OCI-M2 (cell line): ENCODE measurements around the gene CORO2B.

ENCODE experiments used
- DNase-seq: peaks from one replicate; lab custom pipeline; 2025; ENCODE audit not compliant: unreplicated experiment; lab: John Stamatoyannopoulos, UW

Gene CORO2B

DNA sequence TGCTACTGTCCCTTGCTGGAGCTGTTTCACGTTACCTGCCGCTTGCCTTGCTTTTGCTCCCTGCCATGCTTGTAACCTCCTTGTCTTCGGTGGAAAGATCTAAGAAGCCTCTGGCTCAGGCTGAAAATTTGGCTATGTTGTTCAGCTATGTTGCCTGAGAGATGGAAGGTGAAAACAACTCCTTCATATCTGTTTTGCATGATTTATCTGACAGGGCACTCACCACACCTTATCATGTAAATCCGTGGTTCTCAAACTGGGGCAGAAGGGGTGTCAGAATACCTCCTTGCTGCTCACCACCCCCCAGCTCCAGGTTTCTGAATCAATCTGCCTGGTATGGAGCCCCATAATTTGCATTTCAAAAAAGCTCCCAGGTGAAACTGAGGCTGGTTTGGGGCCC is 6.5 kb upstream of the CORO2B start:
- DNase-seq, result no peak

DNA sequence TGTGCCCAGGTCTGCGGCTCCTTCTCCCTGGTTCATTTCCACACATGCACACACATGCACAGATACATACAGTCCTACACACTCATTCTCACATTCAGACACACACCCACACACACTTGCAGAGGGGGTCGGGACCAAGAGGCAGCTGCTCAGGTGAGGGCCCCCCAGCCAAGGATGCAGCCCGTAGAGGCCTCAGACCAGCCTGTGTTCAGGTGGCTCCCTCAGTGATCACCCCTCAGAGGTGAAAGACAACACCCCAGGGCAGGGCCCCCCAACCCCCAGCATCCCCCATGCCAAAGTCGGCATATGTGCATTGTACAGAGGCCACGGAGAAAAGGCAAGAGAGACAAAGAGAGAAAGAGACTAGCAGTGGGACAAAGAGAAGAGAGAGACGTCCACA is 5.9 kb upstream of the CORO2B start:
- no peak for DNase-seq

DNA sequence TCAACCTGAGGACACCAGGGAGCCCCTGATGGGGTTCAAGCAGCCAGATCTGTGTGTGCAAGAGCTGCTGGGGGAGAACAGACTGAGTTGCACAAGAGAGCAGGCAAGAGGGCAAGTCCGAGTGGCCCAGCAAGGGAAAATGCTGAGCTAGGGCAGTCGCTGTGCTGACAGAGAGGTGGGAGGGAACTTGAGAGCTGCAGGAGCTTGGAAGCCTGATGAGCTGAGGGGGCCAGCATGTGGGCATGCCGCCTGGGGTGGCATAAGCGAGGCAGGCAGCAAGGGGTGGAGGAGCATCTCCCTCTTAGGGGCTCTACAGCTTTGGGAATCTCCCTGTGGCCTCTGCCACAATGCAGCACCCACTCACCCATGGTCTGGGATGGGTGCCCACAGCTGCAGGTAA is 4.7 kb upstream of the CORO2B start:
- no peak for DNase-seq

DNA sequence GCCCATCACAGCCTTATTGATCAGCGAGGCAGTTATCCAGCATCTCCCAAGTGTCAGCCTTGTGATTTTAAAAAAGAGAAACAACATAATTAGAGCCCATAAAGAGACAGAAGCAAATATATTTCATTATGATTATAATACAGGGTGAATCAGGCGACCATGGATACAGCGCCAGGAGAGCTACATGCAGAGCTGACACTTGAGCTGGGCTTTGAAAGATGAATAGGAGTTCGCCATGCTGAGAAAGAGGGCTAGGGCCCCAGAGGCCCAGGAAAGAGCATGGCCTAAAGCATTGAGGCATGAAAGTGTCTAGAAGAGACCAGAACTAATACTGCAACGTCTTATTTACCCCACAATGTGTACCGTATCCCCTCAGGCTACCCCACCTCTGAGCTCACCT is 4.2 kb upstream of the CORO2B start:
- DNase-seq, result no peak

DNA sequence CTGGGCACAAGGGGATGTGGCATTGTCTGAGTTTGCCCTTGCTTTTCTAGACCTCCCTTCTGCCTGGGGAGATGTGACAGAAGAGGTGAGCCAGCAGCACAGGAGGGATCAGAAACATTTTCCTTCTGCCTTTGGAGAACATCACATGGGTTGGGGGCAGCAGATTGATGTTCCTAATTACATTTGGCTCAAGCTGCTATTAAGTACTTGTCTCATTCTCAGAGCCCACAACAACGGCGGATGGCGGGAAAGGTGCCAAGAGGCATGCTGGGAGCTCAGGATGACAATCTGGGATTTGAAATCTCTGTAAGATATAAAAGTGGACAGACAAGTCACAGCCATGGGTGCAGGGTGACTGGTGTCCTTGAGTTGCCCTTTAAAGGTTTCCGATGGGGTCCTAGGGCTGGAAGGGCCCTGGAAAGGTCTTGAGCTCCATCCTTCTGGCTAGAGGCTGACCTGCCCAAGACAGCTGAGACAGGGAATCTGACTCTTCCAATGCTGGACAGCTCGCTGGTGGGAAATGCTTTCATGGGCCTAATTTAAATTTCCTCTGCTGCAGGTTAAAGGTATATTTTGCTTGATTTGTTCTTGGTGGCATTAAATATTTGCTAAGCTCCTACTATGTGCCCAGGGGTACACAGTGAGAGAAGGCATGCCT is 2.4 kb upstream of the CORO2B start:
- DNase-seq, result no peak

DNA sequence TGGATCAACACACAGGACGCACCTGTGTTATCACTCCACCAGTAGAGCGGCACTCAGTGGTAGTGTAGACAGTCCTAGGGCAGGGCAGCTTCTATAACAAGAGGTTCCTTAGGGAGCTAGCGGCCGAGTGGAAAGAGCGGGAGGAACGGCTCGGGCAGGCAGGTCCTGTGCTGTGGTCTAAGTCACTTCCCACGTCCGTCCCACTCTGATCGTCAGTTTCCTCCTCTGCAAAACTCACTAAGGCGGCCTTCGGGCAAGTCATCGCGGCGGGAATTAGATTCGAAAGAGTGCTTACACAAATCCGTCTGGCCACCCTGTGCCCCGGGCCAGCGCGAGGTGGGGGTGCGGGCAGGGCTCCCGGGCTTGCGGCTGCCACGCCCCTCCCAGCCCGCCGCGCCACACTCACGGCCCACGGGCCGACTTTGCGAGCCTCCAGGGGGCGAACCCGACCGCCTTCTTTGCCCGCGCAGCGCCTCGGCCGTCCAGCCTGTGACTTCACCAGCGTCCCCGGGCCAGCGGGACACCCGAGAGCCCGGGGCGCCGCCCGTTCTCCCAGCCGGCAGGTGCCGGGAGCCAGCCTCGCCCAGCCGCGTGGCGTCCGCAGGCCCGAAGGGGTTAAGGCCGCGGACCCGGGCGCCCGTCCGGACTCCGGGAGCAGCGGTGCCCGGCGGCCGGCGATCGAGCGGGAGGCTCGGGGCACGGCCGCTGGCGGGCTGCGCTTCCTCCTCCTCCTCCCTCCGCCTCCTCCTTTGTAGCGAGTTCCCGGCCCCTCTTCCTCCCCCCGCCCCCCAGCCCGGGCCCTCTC is 416 bp upstream of the CORO2B start:
- DNase-seq, result no peak

DNA sequence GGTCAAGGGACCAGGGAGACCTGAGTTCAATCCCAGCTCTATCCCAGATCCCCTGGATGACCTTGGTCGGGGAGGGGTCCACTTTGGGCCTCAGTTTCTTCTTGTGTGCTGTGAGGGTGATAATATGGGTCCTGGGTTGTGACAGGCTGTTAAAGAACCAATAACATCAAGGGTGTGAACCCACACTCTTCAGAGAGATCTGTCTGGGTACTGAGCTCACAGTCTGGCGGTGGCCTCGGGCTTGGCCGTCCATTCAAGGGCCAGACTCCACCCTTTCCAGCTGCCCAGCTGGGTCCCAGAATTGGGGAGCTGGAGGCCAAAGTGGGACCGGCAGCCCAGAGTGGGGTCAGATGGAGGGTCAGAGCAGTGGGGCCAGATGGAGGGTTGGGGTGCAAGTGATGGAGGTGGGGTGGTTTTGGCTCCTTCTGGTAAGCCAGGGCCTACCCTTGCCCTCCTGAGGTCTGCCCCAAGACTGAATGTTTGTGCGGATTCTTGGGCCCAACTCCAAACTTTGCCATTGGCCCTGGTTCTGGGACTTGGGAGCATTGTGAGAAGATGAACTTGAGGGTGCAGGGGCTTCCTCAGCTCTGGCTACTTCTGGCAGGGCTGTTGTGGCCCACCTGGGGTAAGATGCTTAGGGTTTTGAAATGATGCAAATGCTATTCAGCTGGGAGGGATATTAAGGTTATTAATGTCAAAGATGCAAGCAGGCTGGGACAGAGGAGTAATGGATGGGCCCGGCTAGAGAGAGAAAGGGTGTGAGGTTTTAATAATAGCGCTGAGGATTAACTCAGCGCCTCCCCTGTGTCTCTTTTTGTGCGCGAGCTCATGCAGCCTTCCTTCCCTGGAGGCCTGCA is 1.5 kb downstream of the CORO2B start:
- no peak for DNase-seq

DNA sequence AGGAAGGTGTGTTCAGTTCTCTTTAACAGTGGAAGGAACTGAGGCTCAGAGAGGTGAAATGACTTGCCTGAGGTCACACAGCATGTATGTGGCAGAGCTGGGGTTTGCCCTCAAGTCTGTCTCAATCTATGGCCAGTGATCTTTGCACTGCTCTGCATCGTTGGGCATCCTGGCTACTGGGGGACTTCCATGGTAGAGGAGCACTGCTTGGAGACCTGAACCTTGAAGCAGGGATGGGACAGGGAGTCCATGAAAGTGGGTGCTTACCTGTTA is 2.0 kb downstream of the CORO2B start:
- DNase-seq, result no peak

DNA sequence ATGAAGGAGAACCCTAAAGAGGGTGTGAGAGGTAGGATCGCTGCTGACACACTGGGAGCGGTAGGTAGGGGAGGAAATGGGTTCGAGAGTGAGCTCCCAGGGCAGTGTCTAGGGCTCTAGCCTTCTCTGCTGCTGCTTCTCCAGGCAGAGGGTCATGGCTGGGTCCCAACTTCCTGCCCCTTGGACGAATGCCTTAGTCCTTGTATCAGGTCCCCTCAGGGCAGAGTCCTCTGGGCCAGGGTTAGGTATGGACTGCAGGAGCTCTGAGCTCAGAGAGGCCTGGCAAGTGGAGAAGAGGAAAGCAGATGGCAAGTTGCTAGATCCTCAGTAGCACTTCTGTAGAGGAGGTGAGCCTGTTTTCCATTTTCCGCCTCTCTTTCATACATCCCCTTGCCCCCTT is 2.9 kb downstream of the CORO2B start:
- no peak for DNase-seq

DNA sequence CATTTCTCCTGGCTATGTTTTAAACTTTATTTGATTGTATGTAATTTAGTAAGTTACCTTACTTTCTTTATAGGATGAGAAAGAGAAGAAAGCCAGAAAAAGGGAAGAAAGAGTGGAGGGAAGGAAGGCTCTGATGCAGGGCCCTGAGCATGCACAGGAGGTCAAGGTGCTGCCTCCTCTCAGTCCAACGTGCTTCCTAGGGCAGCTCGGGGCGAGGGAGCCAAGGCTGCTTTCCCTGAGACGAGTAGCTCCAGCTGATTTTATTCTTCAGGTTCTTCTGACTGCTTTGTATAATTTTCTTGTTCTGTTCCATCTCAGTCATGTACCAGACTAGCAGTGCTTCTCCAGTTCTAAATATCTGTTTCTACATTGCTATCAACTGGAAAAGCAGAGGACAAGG is 3.4 kb downstream of the CORO2B start:
- no peak for DNase-seq

DNA sequence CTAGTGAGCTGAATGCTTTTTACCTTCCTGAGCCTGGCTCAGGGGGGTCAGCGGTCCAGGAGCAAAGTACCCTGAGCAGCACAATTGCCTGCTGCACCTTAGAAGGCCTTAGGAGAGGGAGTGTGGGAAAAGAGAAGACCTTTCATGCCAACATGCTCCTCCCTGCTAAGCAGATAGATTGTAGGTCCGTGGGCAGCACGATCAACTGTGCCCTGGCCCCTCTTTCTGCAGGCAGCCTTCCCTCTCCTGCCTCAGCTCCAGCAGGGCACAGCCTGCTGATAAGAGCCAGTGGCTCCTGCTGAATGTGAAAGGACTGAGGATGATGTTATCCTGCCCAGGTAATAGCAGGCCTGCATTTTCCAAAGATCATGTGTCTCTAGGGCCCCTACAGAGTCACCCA is 4.1 kb downstream of the CORO2B start:
- no peak for DNase-seq

DNA sequence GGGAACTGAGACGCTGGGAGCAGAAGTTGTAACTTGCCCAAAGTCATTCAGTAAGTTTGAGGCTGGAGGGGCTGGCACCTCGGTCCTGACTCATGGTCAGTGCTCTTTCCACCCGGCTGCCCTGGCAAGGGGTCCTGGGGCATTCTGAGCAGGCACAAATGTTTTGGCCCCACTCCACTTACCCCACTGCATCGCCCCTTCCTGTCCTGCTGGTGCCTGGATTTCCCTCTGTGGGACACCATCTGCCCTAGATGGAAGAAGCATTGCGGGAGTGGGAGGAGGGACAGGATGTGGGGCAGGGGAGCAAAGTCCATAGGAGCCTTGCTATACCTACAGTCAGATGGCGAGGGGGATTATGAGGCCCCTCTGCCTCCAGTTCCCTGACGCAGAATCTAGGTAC is 4.5 kb downstream of the CORO2B start:
- DNase-seq, result no peak

DNA sequence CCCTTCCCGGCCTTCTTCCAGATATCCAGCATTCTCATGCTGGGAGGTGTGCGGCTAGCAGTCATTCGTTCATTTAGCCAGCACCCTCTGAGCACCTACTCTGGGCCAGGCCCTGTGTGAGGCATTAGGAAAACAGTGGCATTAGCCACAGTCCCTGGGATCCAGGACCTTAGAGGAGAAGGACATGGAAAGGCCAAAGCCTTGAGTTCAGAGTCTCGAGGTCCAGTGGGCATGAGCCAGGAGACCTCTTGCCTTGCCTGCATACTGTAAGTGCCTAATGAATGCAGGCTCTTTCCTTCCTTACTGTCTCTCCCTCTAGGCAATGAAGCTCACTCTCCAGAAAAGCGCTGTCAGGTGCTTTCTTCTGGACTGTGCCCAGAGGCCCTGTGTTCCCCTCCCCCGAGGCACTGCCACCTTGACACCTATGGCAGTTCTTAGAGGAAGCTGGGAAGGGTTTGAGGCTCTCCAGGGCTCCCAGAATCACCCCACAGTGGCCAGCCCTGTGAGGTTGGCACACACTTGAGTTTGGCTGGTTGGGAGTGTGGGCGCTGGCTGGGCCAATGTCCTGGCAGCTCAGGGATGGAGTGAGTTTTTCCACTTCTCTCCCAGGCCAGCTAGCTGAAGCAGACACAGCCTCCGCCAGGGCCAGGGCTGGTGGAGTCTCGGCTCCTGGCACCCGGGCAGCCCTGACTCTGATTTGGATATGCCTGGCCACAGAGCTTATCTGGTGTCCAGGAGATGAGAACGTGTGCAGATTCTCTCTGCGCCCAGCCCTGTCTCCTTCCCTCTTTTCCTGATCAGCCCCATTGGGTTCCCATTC is 5.4 kb downstream of the CORO2B start:
- no peak for DNase-seq

DNA sequence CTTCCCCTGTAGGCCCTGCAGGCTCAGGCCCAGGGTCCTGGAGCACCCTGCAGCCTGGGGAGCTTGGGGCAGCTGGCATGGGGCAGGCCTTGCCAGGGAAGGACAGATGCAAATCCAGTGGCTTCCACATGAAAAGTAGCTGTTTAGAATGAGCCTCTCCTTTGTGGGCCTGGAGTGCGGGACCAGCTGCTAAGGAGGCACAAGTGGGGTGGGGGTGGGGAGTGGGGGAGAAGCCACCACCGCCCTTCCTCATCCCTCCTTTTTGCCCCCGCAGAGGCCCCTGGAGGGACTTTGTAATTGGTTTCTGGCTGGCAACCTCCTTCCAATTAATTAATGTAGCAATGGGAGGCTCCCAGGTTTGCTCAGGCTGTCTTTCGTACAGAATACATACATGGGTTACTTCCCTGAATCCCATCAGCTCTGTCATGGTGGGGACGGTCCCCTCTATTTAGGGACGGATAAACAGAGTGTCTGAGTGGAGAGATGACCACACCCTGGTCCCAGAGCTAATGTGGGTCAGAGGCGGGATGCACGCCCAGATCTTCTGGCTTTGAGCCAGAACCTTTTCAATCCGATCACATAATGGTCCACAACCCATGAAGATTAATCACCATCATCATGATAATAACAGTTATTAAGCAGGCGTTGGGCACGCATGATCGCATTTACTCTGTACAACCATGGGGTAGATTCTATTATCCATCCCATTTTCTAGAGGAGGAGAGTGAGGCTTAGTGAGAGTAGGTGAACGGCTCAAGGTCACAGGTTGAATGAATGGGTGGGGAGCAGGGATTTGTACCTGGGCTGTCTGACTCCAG is 6.2 kb downstream of the CORO2B start:
- DNase-seq, result no peak

DNA sequence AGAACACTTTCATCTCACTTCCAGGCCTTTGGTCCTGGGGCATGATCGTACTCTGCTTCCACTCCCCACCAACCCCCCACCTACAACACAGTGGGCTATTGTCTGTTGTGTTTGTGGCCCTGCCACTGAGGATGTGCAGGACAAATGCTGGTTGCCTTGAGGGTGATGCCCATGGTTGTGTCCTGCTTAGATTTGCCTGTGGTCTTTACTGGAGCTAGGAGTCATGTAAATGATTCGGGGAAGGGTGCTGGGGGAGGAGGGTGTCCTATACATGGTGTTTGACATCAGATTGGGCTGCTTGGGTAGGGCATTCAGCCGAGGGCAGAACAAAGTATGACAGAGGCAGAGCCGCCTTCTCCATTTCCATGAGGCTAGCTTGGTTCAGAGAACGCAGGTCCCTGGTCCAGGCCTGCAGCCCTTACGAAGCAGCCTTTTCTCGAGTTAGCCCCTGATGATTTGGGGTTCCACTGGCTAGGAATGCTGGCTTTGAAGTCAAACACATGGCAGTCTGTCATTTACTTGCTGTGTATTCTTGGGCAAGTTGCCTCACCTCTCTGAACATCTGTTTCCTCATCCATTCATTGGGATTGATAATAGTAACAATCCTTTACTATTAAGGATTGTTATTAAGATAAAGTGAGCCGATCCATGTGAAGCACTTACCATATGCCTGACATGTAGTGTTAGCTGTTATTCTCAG is 6.9 kb downstream of the CORO2B start:
- DNase-seq, result no peak

DNA sequence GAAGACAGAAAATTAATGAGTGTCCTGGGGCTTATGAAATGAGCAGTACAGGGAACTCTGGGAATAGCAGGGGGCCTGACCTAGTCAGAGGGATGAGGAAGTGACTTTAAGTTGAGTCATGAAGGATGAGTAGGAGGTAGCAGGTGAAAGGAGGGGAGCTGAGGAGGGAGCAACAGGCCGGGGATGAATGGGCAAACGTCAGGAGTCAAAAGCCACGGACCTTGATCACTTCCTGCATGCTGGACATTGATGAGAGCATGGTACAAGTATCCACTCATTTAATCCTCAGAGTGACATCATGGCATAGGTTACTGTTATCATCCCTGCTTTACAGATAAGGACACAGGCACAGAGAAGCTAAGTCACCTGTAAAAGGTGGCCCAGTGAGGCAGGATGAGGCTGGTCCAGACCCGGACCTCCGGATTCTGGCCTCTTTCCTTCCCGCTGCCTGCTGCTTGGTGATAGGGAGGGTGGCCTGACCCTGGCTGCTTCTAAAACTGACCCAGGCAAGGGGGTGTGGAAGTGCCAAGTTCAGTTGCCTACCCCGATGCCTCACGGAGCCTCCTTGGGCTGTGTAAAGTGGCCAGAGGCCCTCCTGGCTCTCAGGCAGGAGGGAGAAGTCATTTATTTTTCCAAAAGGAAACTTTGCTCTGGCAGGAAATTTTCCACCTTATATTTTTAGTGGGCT is 7.6 kb downstream of the CORO2B start:
- no peak for DNase-seq

DNA sequence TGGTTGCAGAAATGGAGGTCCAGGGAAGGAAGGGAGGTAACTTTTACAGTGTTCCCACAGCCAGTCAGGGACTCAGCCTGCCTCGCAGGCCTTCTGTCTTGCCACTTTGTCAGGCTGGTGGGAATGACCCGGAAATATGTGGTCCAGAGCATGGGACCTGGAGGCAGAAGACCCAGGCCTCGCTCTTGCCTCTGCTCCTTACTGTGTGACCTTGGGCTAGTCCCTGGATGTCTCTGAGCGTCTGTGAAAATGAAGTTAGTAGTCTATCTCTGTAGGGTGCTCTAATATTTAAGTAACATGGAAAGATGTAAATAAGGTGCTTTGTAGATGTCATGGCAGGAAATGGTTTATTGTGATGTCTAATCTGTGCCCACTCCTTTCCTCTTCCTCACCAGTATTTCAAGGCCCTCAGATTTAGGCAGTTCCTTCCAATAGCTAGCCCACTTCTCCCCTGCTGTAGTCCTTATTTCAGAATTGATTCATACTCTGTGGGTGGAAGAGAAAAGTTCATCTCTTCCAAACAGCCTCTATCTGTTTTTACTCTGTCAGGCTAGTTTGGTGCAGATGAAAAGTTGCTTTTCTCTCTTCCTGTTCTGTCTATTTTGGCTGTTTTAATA is 9.1 kb downstream of the CORO2B start:
- no peak for DNase-seq

DNA sequence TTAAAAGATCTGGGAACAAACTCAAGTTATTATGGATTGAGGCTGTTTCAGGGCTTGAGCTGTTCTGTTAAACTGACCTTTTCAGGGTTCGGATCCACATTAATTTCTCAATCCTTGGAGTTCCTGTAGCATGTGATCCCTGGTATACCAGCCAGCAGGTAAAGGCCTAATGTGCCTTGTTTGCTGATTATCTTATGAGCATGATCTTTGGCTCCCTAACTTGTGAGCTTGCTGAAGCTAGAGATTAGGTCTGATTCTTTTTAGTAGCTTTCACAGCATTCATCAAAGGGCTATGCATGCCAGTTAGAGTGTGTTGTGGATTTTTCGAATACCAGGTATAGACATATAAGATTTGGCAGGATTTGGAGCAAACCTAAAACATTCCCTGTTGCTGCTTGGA is 10.3 kb downstream of the CORO2B start:
- no peak for DNase-seq
